Measurements from ENCODE around the gene KIT. TPM values are rescaled to one million over a fixed set of nuclear protein-coding genes. Genes with fewer than 3 reads are reported as not detected.

The KIT gene
- total and polyA plus RNA-seq, 10 of the 15 experiments (the other 5 are each of a cell fraction or from before 2014, with no cell fraction given) = 0.01 to 0.03 TPM; not detected in 8

- TF ChIP-seq HDAC6 (IDR thresholded peaks at IDR 0.05; ENCODE audit: unreplicated experiment) = no peak
Measured at GRCh38 chr4:54730581-54730980, 72.8 kb downstream of the KIT start (continued).

GRCh38 chr4:54731552-54731951 is 73.8 kb downstream of the KIT start:
- no peak overlapping the region for H3K9ac ChIP-seq (ENCODE audit: control insufficient read depth, insufficient read depth, low read length)
- peaks cover 13% of the 10 kb centered on the region for H3K4me1 ChIP-seq (ENCODE audit: control insufficient read depth, insufficient read depth, low read length)
- ChIA-PET RAD21 (ENCODE audit: unreplicated experiment) (no interaction called here), SMC1A (ENCODE audit: uncharacterized antibody, unreplicated experiment) (no interaction called here), POLR2A (interaction anchor here (0.7 kb wide), 1 partner anchor 14 kb away, joined by 8 read pairs; no protein-coding TSS in a partner anchor), CTCF (no interaction called here)
- TF ChIP-seq JUND (IDR thresholded peaks at IDR 0.05; ENCODE audit: low read depth, low read length) = no peak
- TF ChIP-seq TAF1 (IDR thresholded peaks at IDR 0.05; ENCODE audit: borderline replicate concordance, low read depth, low read length) = no peak
- TF ChIP-seq DPF2 (IDR thresholded peaks at IDR 0.05) = no peak
- TF ChIP-seq PKNOX1 (IDR thresholded peaks at IDR 0.05) = no peak
- no peak for TF ChIP-seq HDAC2 (IDR thresholded peaks at IDR 0.05)
- TF ChIP-seq MEF2A (IDR thresholded peaks at IDR 0.05; ENCODE audit: insufficient read depth, low read depth, low read length) = no peak
- TF ChIP-seq MXI1 (IDR thresholded peaks at IDR 0.05; ENCODE audit: low read depth, low read length) = no peak
- TF ChIP-seq EED (IDR thresholded peaks at IDR 0.05; ENCODE audit: low read depth) = no peak
- TF ChIP-seq RCOR1 (conservative IDR thresholded peaks at IDR 0.05; ENCODE audit: low read depth, low read length) = no peak
- TF ChIP-seq TCF12 (IDR thresholded peaks at IDR 0.05; ENCODE audit: low read depth, low read length) = no peak
- TF ChIP-seq BRCA1 (IDR thresholded peaks at IDR 0.05; ENCODE audit: low read depth, low read length) = no peak
- no peak for TF ChIP-seq SUZ12 (IDR thresholded peaks at IDR 0.05; ENCODE audit: unreplicated experiment)
- TF ChIP-seq MTA2 (IDR thresholded peaks at IDR 0.05; ENCODE audit: low read depth) = no peak
- TF ChIP-seq ZSCAN29 (IDR thresholded peaks at IDR 0.05) = no peak
- no peak for TF ChIP-seq KDM1A (IDR thresholded peaks at IDR 0.05; ENCODE audit: borderline replicate concordance)
- TF ChIP-seq PML (IDR thresholded peaks at IDR 0.05; ENCODE audit: low read length) = no peak
- TF ChIP-seq TCF7 (IDR thresholded peaks at IDR 0.05; ENCODE audit: borderline replicate concordance) = no peak
- no peak overlapping the region for H2AFZ ChIP-seq (ENCODE audit: control insufficient read depth, low read depth, low read length)
- no peaks in the 10 kb centered on the region for H3K79me2 ChIP-seq (ENCODE audit: control insufficient read depth, insufficient read depth, low read length)
- FAIRE-seq (no peak), ATAC-seq (no peak), DNase-seq (ENCODE audit: low read depth, low spot score) (no peak)
- no peaks in the 10 kb centered on the region for H3K36me3 ChIP-seq (ENCODE audit: control insufficient read depth in 2 of 2, insufficient read depth in 2 of 2, low read length in 1 of 2)
- no peak overlapping the region for H3K4me2 ChIP-seq (ENCODE audit: control insufficient read depth, insufficient read depth)
- intact Hi-C loops (cut with micrococcal nuclease; ENCODE audit: unreplicated experiment) = no loop called here
- no peaks in the 10 kb centered on the region for H3K27me3 ChIP-seq (replicated peaks in 1 of 2; ENCODE audit: control insufficient read depth in 2 of 2, insufficient read depth in 2 of 2, low read length in 1 of 2)
- BruUV-seq (replicated peaks) = no TSS peak
- H3K27ac ChIP-seq (ENCODE audit: control insufficient read depth, insufficient read depth) = no peak overlapping the region
- H3K4me3 ChIP-seq = no peak overlapping the region
- peaks cover 4% of the 10 kb centered on the region; the same call in 1 of the 3 replicates for H3K9me3 ChIP-seq (replicated peaks; ENCODE audit: control insufficient read depth, insufficient read depth, low read length)
- 36% methylated on average over 3 of the region's 3 CpGs for WGBS (ENCODE audit: insufficient coverage, insufficient replicate concordance, low lambda C conversion rate, missing lambda C conversion rate)
- in situ Hi-C loops (cut with MboI) = no loop called here
- no peaks in the 10 kb centered on the region for H4K20me1 ChIP-seq (ENCODE audit: control insufficient read depth, insufficient read depth)

All from GM12878 (cell line).